Motor neuron (in vitro differentiated cells): ENCODE data around the gene CALML3. TPM values are rescaled to one million over a fixed set of nuclear protein-coding genes. Genes with fewer than 3 reads are reported as not detected.
"Not testable (repeated sequence)": the region's sequence is repeated elsewhere in the genome, so short reads cannot be mapped to it uniquely, and the experiment has no call there.

ENCODE experiments used
- ATAC-seq, 8 experiments: fragments of 200-7000 bp; cut with Tn5 transposase; replicated peaks in 6 of 8; 2 replicates each; pipeline ENCODE4 v1.8.0; 2021; ENCODE audit warnings: mild to moderate bottlenecking in 8 of 8, moderate library complexity in 8 of 8
- H3K27ac ChIP-seq, 2 donors: fragments of 250-450 bp; sonication (Bioruptor Pico); 2 replicates each; pipeline ENCODE4 v1.9.0; 2021; ENCODE audit warnings: antibody characterized with exemption in 2 of 2, mild to moderate bottlenecking in 2 of 2, moderate library complexity in 1 of 2
- H3K4me1 ChIP-seq, 2 donors: fragments of 250-450 bp; sonication (Bioruptor Pico); replicated peaks in 1 of 2; 2 replicates each; pipeline ENCODE4 v1.6.1; 2021; ENCODE audit warnings: antibody characterized with exemption in 2 of 2, mild to moderate bottlenecking in 2 of 2, moderate library complexity in 1 of 2
- H3K4me3 ChIP-seq, 5 donors: fragments of 250-450 bp; sonication (Bioruptor Pico); 2 replicates each; pipeline ENCODE4 v1.9.0; 2021; ENCODE audit warnings: antibody characterized with exemption in 5 of 5, mild to moderate bottlenecking in 5 of 5, moderate library complexity in 4 of 5
- WGBS, 10 experiments: fragments of 450-650 bp; shearing (Covaris generic); methylation state at CpG; one replicate each; pipeline ENCODE4 v1.0.0; 2022; 5-methylcytosine and 5-hydroxymethylcytosine counted together
- in situ Hi-C, 9 experiments: fragments of 400-800 bp; cut with MboI; loops; one replicate each; pipeline ENCODE4 v1.15.0; 2021; ENCODE audit warnings: low sequenced_read_pairs in 9 of 9, low pct_unique_long_range_greater_than_20kb in 2 of 9; ENCODE audit not compliant: unreplicated experiment in 9 of 9
- total RNA-seq, 8 experiments: library from RNA; unstranded; fragments of 300-600 nt; gene quantifications; 2 replicates each; pipeline versions ENCODE4 v1.2.3 to v1.2.4, GENCODE V29; 2022

Gene CALML3
- total RNA-seq, result under 1 TPM in 7 of 8 experiments, not detected in 1; 0.05 to 1.00 (median 0.18) TPM

- in situ Hi-C loops, result no loop called here
- no peak within 1 kb of the TSS for H3K27ac ChIP-seq
- peaks cover 0 to 6% of the 10 kb centered on the region in 2 donors for H3K4me1 ChIP-seq
- WGBS, 10 experiments, result 70 to 100% (median 98%) methylated on average over 2 to 18 of the region's 64 CpGs; no CpG with 5 or more reads in 3 of the 10 experiments
- no peak for ATAC-seq
- H3K4me3 ChIP-seq, result no peak within 1 kb of the TSS
Measured at GRCh38 chr10:5524641-5525560, at the start of gene CALML3. Gene CALML3, plus strand, starts transcription at chr10:5524961. Its CDS starts 125 bp downstream, at chr10:5525086.

- 17 to 100% (median 98%) methylated on average over 1 to 4 of the region's 8 CpGs; no CpG with 5 or more reads in 4 of the 10 experiments for WGBS, 10 experiments
- H3K4me1 ChIP-seq, H3K4me3 ChIP-seq, H3K27ac ChIP-seq, in situ Hi-C loops, ATAC-seq: not testable (repeated sequence)
Measured at GRCh38 chr10:5475088-5475487, 49.7 kb upstream of the CALML3 start.

GRCh38 chr10:5475974-5476807 is 48.6 kb upstream of the CALML3 start:
- H3K27ac ChIP-seq, H3K4me1 ChIP-seq, H3K4me3 ChIP-seq, ATAC-seq, in situ Hi-C loops: not testable (repeated sequence)
- WGBS, 10 experiments, result 78 to 100% (median 94%) methylated on average over 5 to 10 of the region's 12 CpGs; no CpG with 5 or more reads in 1 of the 10 experiments

GRCh38 chr10:5476918-5477525 is 47.7 kb upstream of the CALML3 start:
- in situ Hi-C loops, result no loop called here

GRCh38 chr10:5477948-5478693 is 46.6 kb upstream of the CALML3 start:
- 80 to 100% (median 100%) methylated on average over 1 to 8 of the region's 11 CpGs; no CpG with 5 or more reads in 4 of the 10 experiments for WGBS, 10 experiments
- Histone ChIP-seq H3K4me1 (no peaks in the 10 kb centered on the region), H3K27ac (no peak overlapping the region), H3K4me3 (no peak overlapping the region)
- in situ Hi-C loops, result no loop called here
- ATAC-seq, result no peak

More at GRCh38 chr10:5476918-5477525, 47.7 kb upstream of the CALML3 start:
- WGBS, 10 experiments, result 40 to 92% (median 76%) methylated on average over 1 to 9 of the region's 13 CpGs; no CpG with 5 or more reads in 1 of the 10 experiments
- H3K27ac ChIP-seq, result no peak overlapping the region
- no peak for ATAC-seq
- H3K4me3 ChIP-seq, result no peak overlapping the region
- H3K4me1 ChIP-seq, result no peaks in the 10 kb centered on the region

- WGBS, 10 experiments, result 84 to 100% (median 95%) methylated on average over 1 to 8 of the region's 18 CpGs; no CpG with 5 or more reads in 4 of the 10 experiments
Measured at GRCh38 chr10:5478694-5479305, 46.0 kb upstream of the CALML3 start.

GRCh38 chr10:5479481-5480161 is 45.1 kb upstream of the CALML3 start:
- H3K27ac ChIP-seq, result no peak overlapping the region
- H3K4me1 ChIP-seq, result no peaks in the 10 kb centered on the region
- in situ Hi-C loops, result no loop called here
- WGBS, 10 experiments, result 63 to 100% (median 88%) methylated on average over 1 to 8 of the region's 14 CpGs; no CpG with 5 or more reads in 3 of the 10 experiments
- no peak overlapping the region for H3K4me3 ChIP-seq
- ATAC-seq, result no peak

More at GRCh38 chr10:5478694-5479305, 46.0 kb upstream of the CALML3 start:
- no peak for ATAC-seq
- H3K27ac ChIP-seq, result no peak overlapping the region
- in situ Hi-C loops, result no loop called here
- no peaks in the 10 kb centered on the region for H3K4me1 ChIP-seq
- H3K4me3 ChIP-seq, result no peak overlapping the region

GRCh38 chr10:5480162-5480941 is 44.4 kb upstream of the CALML3 start:
- no peak overlapping the region for H3K27ac ChIP-seq
- 20 to 94% (median 87%) methylated on average over 2 to 9 of the region's 21 CpGs; no CpG with 5 or more reads in 5 of the 10 experiments for WGBS, 10 experiments
- ATAC-seq, result no peak
- in situ Hi-C loops, result no loop called here
- H3K4me1 ChIP-seq, result no peaks in the 10 kb centered on the region
- no peak overlapping the region for H3K4me3 ChIP-seq

- Histone ChIP-seq H3K4me3 (no peak overlapping the region), H3K4me1 (peaks cover 0 to 6% of the 10 kb centered on the region in 2 donors), H3K27ac (no peak overlapping the region)
- in situ Hi-C loops, result no loop called here
- ATAC-seq, result no peak
- WGBS, 10 experiments, result 20 to 94% (median 80%) methylated on average over 1 to 5 of the region's 12 CpGs; no CpG with 5 or more reads in 3 of the 10 experiments
Measured at GRCh38 chr10:5481121-5481520, 43.6 kb upstream of the CALML3 start.

- WGBS, 10 experiments, result 86 to 100% (median 100%) methylated on average over 1 to 6 of the region's 9 CpGs; no CpG with 5 or more reads in 5 of the 10 experiments
- in situ Hi-C loops, result no loop called here
- H3K4me3 ChIP-seq, result no peak overlapping the region
- no peak overlapping the region for H3K27ac ChIP-seq
- ATAC-seq, result no peak
- peaks cover 0 to 7% of the 10 kb centered on the region in 2 donors for H3K4me1 ChIP-seq
Measured at GRCh38 chr10:5482016-5482415, 42.7 kb upstream of the CALML3 start.

GRCh38 chr10:5484205-5484604 is 40.6 kb upstream of the CALML3 start:
- in situ Hi-C loops, result no loop called here
- ATAC-seq, result no peak
- no peak overlapping the region for H3K4me3 ChIP-seq
- H3K27ac ChIP-seq, result no peak overlapping the region
- WGBS, 10 experiments, result 14 to 91% (median 66%) methylated on average over 1 to 3 of the region's 3 CpGs; no CpG with 5 or more reads in 2 of the 10 experiments
- H3K4me1 ChIP-seq, result peaks cover 0 to 7% of the 10 kb centered on the region in 2 donors
